Neural cell (in vitro differentiated cells): ENCODE measurements around the gene LTBP1. TPM values are rescaled to one million over a fixed set of nuclear protein-coding genes. Genes with fewer than 3 reads are reported as not detected.

Source experiments
- H2AFZ ChIP-seq: fragments of 200-600, 300-800 bp; sonication (generic), shearing (Covaris generic); 2 replicates; pipeline ENCODE4 v1.6.0; 2014; ENCODE audit warnings: low read depth, mild to moderate bottlenecking, antibody characterized with exemption, low read length, moderate library complexity
- H3F3A ChIP-seq: fragments of 200-600 bp; shearing (Covaris generic); 2 replicates; pipeline ENCODE4 v1.6.1; 2016; ENCODE audit warnings: mild to moderate bottlenecking, moderate library complexity, mixed read lengths, antibody characterized with exemption, low read length; ENCODE audit not compliant: insufficient read depth, poor library complexity, severe bottlenecking
- H3K27ac ChIP-seq: fragments of 200-600, 300-800 bp; sonication (generic), shearing (Covaris generic); 2 replicates; pipeline ENCODE4 v1.5.1; 2014; ENCODE audit warnings: mild to moderate bottlenecking, low read length, moderate library complexity
- H3K27me3 ChIP-seq: fragments of 300-800, 200-600 bp; sonication (generic), shearing (Covaris generic); 2 replicates; pipeline ENCODE4 v1.6.0; 2014; ENCODE audit warnings: mild to moderate bottlenecking, low read depth, low read length, moderate library complexity; ENCODE audit not compliant: insufficient read depth
- H3K36me3 ChIP-seq: fragments of 300-800, 200-600 bp; sonication (generic), shearing (Covaris generic); 2 replicates; pipeline ENCODE4 v1.5.1; 2014; ENCODE audit warnings: mild to moderate bottlenecking, antibody characterized with exemption, low read length, moderate library complexity; ENCODE audit not compliant: insufficient read depth
- H3K4me2 ChIP-seq: fragments of 300-800, 200-600 bp; sonication (generic), shearing (Covaris generic); 2 replicates; pipeline ENCODE4 v1.6.0; 2014; ENCODE audit warnings: mild to moderate bottlenecking, low read length
- H3K4me3 ChIP-seq: fragments of 300-800, 200-600 bp; sonication (generic), shearing (Covaris generic); 2 replicates; pipeline ENCODE4 v1.5.1; 2014; ENCODE audit warnings: mild to moderate bottlenecking, low read length, moderate library complexity
- H3K79me2 ChIP-seq: fragments of 200-600 bp; shearing (Covaris generic); replicated peaks from 2 replicates; pipeline ENCODE4 v1.6.0; 2014; ENCODE audit warnings: mild to moderate bottlenecking, low read length, moderate library complexity; ENCODE audit not compliant: insufficient read depth
- H3K9ac ChIP-seq: fragments of 300-800, 200-600 bp; sonication (generic), shearing (Covaris generic); 2 replicates; pipeline ENCODE4 v1.6.1; 2016; ENCODE audit warnings: mild to moderate bottlenecking, low read length, mixed read lengths
- H3K9me2 ChIP-seq: fragments of 200-600 bp; shearing (Covaris generic); 2 replicates; pipeline ENCODE4 v1.6.1; 2016; ENCODE audit warnings: mild to moderate bottlenecking, low read length, mixed read lengths; ENCODE audit not compliant: insufficient read depth
- H3K9me3 ChIP-seq: fragments of 200-600, 300-800 bp; sonication (generic), shearing (Covaris generic); 2 replicates; pipeline ENCODE4 v1.6.1; 2016; ENCODE audit warnings: mild to moderate bottlenecking, mixed run types, low read length, moderate library complexity, mixed read lengths
- H4K20me1 ChIP-seq: fragments of 200-600 bp; shearing (Covaris generic); 2 replicates; pipeline ENCODE4 v1.6.1; 2016; ENCODE audit warnings: mild to moderate bottlenecking, mixed run types; ENCODE audit not compliant: insufficient read depth
- CTCF ChIP-seq: fragments of 450-650 bp; IDR thresholded peaks from 2 replicates; pipeline ENCODE4 v1.5.1; 2014; ENCODE audit warnings: antibody characterized with exemption, mild to moderate bottlenecking, moderate library complexity; ENCODE audit not compliant: poor library complexity, severe bottlenecking
- EP300 ChIP-seq: fragments of 450-650 bp; conservative IDR thresholded peaks from 2 replicates; pipeline ENCODE4 v1.6.1; 2014; ENCODE audit warnings: antibody characterized with exemption, mild to moderate bottlenecking, moderate library complexity; ENCODE audit not compliant: poor library complexity, severe bottlenecking
- EZH2 ChIP-seq: fragments of 200-600, 300-800 bp; shearing (Covaris generic), sonication (generic); IDR thresholded peaks from 2 replicates; pipeline ENCODE4 v1.6.1; 2014; ENCODE audit warnings: antibody characterized with exemption, low read length, borderline replicate concordance, mild to moderate bottlenecking; ENCODE audit not compliant: insufficient read depth, poor library complexity, severe bottlenecking
- MXI1 ChIP-seq: fragments of 450-650 bp; conservative IDR thresholded peaks from 2 replicates; pipeline ENCODE4 v1.6.1; 2014; ENCODE audit warnings: antibody characterized with exemption, mild to moderate bottlenecking; ENCODE audit not compliant: poor library complexity, severe bottlenecking
- POLR2AphosphoS5 ChIP-seq: IDR thresholded peaks from 2 replicates; pipeline ENCODE4 v1.6.1; 2012
- RAD21 ChIP-seq: fragments of 450-650 bp; conservative IDR thresholded peaks from 2 replicates; pipeline ENCODE4 v1.6.1; 2014; ENCODE audit warnings: antibody characterized with exemption, mild to moderate bottlenecking, moderate library complexity
- REST ChIP-seq: IDR thresholded peaks from 2 replicates; pipeline ENCODE4 v1.6.1; 2012; ENCODE audit warnings: borderline replicate concordance
- SMC3 ChIP-seq: fragments of 450-650 bp; conservative IDR thresholded peaks from 2 replicates; pipeline ENCODE4 v1.6.1; 2014; ENCODE audit warnings: antibody characterized with exemption, mild to moderate bottlenecking, moderate library complexity; ENCODE audit not compliant: poor library complexity
- TAF1 ChIP-seq: IDR thresholded peaks from 2 replicates; pipeline ENCODE4 v1.6.1; 2012; ENCODE audit warnings: low read depth
- polyA plus RNA-seq: library from polyadenylated mRNA; depleted of rRNA; stranded (reverse); fragments of >200 nt; gene quantifications from 2 replicates; pipeline ENCODE4 v1.2.3, GENCODE V29; 2014

LTBP1 gene
- polyA plus RNA-seq, 1 donor from 2014 or later, result 1.8 TPM

GRCh38 chr2:32988525-32988924 is 41.8 kb downstream of the LTBP1 start:
- TF ChIP-seq POLR2AphosphoS5, result no peak

GRCh38 chr2:32990556-32990955 is 43.8 kb downstream of the LTBP1 start:
- H3K9me2 ChIP-seq, result no peaks in the 10 kb centered on the region
- H3K27ac ChIP-seq, result no peak overlapping the region
- no peaks in the 10 kb centered on the region for H3F3A ChIP-seq
- no peak overlapping the region for H3K9ac ChIP-seq
- TF ChIP-seq SMC3 (no peak), RAD21 (no peak), TAF1 (no peak), CTCF (no peak), EZH2 (no peak), MXI1 (no peak), REST (no peak), EP300 (no peak), POLR2AphosphoS5 (no peak)
- no peaks in the 10 kb centered on the region for H4K20me1 ChIP-seq
- H3K4me2 ChIP-seq, result no peak overlapping the region
- no peaks in the 10 kb centered on the region for H3K9me3 ChIP-seq
- no peaks in the 10 kb centered on the region for H3K27me3 ChIP-seq
- H3K4me3 ChIP-seq, result no peak overlapping the region
- H2AFZ ChIP-seq, result no peak overlapping the region
- H3K79me2 ChIP-seq, result no peaks in the 10 kb centered on the region
- H3K36me3 ChIP-seq, result no peaks in the 10 kb centered on the region

More at GRCh38 chr2:32988525-32988924, 41.8 kb downstream of the LTBP1 start:
- H3K9ac ChIP-seq, result no peak overlapping the region
- H3K27me3 ChIP-seq, result no peaks in the 10 kb centered on the region
- H3K4me2 ChIP-seq, result no peak overlapping the region
- no peak overlapping the region for H3K4me3 ChIP-seq
- H3F3A ChIP-seq, result no peaks in the 10 kb centered on the region
- no peaks in the 10 kb centered on the region for H3K9me2 ChIP-seq
- no peak overlapping the region for H3K27ac ChIP-seq
- no peaks in the 10 kb centered on the region for H3K79me2 ChIP-seq
- H2AFZ ChIP-seq, result no peak overlapping the region
- no peaks in the 10 kb centered on the region for H3K9me3 ChIP-seq
- H4K20me1 ChIP-seq, result no peaks in the 10 kb centered on the region
- H3K36me3 ChIP-seq, result no peaks in the 10 kb centered on the region
